GM12878 (cell line): ENCODE measurements around the gene ULBP2.

Experiments used
- BCL3 ChIP-seq: IDR thresholded peaks from 2 replicates; pipeline ENCODE4 v1.6.1; 2011; ENCODE audit warnings: borderline replicate concordance, low read depth, mild to moderate bottlenecking, moderate library complexity, low read length; ENCODE audit not compliant: insufficient read depth, poor library complexity, severe bottlenecking
- BHLHE40 ChIP-seq, 2 experiments: fragments of 450-650 bp in 1 of 2; IDR thresholded peaks; 2 replicates each; pipeline ENCODE4 v1.6.1; 2011 to 2017; ENCODE audit warnings: low read depth in 2 of 2, borderline replicate concordance in 1 of 2, improper control_type of control experiment in 1 of 2, low read length in 1 of 2, mild to moderate bottlenecking in 1 of 2
- CTCF ChIP-seq, 3 experiments: IDR thresholded peaks in 2 of 3; conservative IDR thresholded peaks in 1 of 3; 2 replicates each; pipeline ENCODE4 v1.5.1; 2011; ENCODE audit warnings: low read depth in 3 of 3, low read length in 3 of 3, mild to moderate bottlenecking in 3 of 3, control low read depth in 2 of 3, moderate library complexity in 2 of 3, inconsistent platforms in 1 of 3, mixed read lengths in 1 of 3; ENCODE audit not compliant: control insufficient read depth in 2 of 3, insufficient read depth in 1 of 3; ENCODE audit errors: extremely low read depth in 1 of 3
- EGR1 ChIP-seq, 2 experiments: IDR thresholded peaks; 1 replicate in 1 of 2; 2 replicates in 1 of 2; pipeline ENCODE4 v1.6.1; 2011 to 2012; ENCODE audit warnings: low read depth in 2 of 2, low read length in 2 of 2, borderline replicate concordance in 1 of 2, mild to moderate bottlenecking in 1 of 2, moderate library complexity in 1 of 2
- TAF1 ChIP-seq: IDR thresholded peaks from 2 replicates; pipeline ENCODE4 v1.6.1; 2011; ENCODE audit warnings: mild to moderate bottlenecking, low read depth, low read length, borderline replicate concordance
- TF ChIP-seq, protein P1 (sequence below): IDR thresholded peaks from 2 replicates; pipeline ENCODE4 v1.6.1; 2012; ENCODE audit warnings: low read depth, low read length, improper control_type of control experiment

- TF ChIP-seq CTCF (IDR thresholded peaks at IDR 0.05 in 2 of 3, conservative IDR thresholded peaks at IDR 0.05 in 1 of 3; ENCODE audit: control insufficient read depth in 2 of 3, extremely low read depth in 1 of 3, insufficient read depth in 1 of 3, low read depth in 3 of 3, low read length in 3 of 3) (no peak), TAF1 (no peak), EGR1 (IDR thresholded peaks at IDR 0.05; ENCODE audit: borderline replicate concordance in 1 of 2, low read depth in 2 of 2, low read length in 2 of 2) (no peak), BHLHE40 (IDR thresholded peaks at IDR 0.05; ENCODE audit: borderline replicate concordance in 1 of 2, low read depth in 2 of 2, low read length in 1 of 2) (no peak), BCL3 (no peak)
- TF ChIP-seq, protein P1, sequence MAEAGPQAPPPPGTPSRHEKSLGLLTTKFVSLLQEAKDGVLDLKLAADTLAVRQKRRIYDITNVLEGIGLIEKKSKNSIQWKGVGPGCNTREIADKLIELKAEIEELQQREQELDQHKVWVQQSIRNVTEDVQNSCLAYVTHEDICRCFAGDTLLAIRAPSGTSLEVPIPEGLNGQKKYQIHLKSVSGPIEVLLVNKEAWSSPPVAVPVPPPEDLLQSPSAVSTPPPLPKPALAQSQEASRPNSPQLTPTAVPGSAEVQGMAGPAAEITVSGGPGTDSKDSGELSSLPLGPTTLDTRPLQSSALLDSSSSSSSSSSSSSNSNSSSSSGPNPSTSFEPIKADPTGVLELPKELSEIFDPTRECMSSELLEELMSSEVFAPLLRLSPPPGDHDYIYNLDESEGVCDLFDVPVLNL: no peak
Measured at GRCh38 chr6:149918151-149918905, 23.5 kb upstream of the ULBP2 start.
